Measurements from ENCODE around the gene METTL13. TPM values are rescaled to one million over a fixed set of nuclear protein-coding genes. Genes with fewer than 3 reads are reported as not detected.

The METTL13 gene
- total RNA-seq, 1 experiment from 2014 or later = 41.9 TPM

DNA sequence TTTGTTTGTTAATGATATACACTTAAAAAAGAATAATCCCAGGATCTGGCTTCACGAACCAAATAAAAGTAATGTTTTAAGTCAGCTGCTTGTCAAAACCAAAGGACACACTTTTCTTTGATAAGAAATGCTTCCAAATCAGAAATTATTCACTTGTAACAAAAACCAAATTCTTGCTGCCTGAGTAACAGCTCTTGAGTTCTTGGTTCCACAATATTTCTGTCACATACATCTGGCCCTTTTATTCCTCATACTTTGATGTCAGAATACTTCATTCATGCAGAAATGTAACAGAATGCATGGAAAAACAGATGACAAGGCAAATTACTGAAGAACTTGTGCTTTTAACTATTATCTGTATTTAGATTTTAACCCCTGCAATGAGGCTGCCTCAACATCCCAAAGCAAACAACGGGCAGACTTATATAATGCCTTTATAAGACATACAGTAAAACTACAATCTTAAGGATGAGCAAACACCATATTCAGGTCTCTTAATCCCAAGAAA is 41.0 kb upstream of the METTL13 start:
- H3K4me3 ChIP-seq (ENCODE audit: low read depth in 2 of 2, low read length in 2 of 2) = no peak overlapping the region; a peak in 1 of 4 replicates
- ChIA-PET CTCF (interaction anchor here (0.9 kb wide), 1 partner anchor 1667 kb away, joined by 3 read pairs; no protein-coding TSS in a partner anchor), POLR2A (no interaction called here)
- in situ Hi-C loops (cut with HindIII; ENCODE audit: low pct_unique_long_range_greater_than_20kb, low sequenced_read_pairs) (no loop called here), intact Hi-C loops (cut with micrococcal nuclease; ENCODE audit: unreplicated experiment) (no loop called here)
- no peaks in the 10 kb centered on the region for H3K9me3 ChIP-seq (ENCODE audit: control insufficient read depth, insufficient read depth, low read depth, low read length)
- no peak overlapping the region for H3K27ac ChIP-seq (ENCODE audit: low read length)
- H3K27me3 ChIP-seq (ENCODE audit: control insufficient read depth, insufficient read depth, low read length) = no peaks in the 10 kb centered on the region
- DNase-seq (ENCODE audit: low read depth, low spot score) = no peak
- no peak for ATAC-seq
- peaks cover 17% of the 10 kb centered on the region for H3K4me1 ChIP-seq (ENCODE audit: control insufficient read depth, insufficient read depth, low read length)
- no TSS peak for BruUV-seq (replicated peaks)
- TF ChIP-seq TCF7L2 (IDR thresholded peaks at IDR 0.05; ENCODE audit: low read depth, low read length) = no peak
- H3K36me3 ChIP-seq (ENCODE audit: control insufficient read depth, insufficient read depth, low read length) = no peaks in the 10 kb centered on the region; the same call in 1 of the 2 replicates

DNA sequence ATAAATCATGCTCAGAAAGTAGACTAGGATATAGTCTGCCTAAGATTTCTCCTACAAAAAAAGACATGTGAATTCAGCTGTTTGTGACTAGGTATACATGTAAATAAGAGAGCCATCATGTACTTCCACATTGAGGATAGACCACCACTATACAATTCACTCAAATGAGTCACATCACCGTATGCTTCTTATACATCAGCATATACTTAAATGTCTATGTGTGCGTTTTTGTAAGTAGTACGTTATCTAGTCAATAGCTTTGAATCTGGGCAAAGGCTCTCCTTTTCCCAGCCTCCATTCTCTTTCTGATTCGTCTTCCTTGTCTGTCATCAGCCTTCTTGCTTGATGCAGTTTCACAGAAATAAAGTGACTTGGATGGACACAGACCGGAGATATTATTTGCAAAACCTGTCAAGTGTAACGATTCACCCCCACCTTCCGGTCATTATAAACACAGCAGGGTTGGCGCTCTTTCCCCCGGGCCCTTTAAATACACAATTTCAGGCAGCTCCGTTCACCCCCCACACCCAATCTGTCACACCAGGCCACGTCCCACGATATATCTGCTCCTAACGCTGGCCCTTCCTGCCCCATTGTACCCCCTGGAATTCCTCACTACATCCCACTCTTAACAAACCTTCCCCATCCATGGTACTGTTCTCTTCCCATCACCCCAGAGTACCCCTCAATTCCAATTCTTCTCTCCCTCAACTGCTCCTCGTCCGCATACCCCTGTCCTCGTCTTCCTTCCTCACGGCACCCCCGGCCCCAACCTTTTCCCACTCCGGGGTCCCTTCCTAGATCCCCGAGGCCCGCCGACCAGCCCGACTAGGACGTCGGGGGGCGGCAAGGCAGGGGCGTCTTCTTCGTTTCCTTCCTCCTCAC is 40.2 kb upstream of the METTL13 start:
- CTCF ChIA-PET = interaction anchor here (0.9 kb wide), 1 partner anchor 1668 kb away, joined by 3 read pairs; no protein-coding TSS in a partner anchor
- TSS peak; percentile 84 for BruUV-seq (replicated peaks)
- Histone ChIP-seq H3K36me3 (ENCODE audit: control insufficient read depth, insufficient read depth, low read length) (no peaks in the 10 kb centered on the region; the same call in 1 of the 2 replicates), H3K27me3 (ENCODE audit: control insufficient read depth, insufficient read depth, low read length) (no peaks in the 10 kb centered on the region), H3K4me1 (ENCODE audit: control insufficient read depth, insufficient read depth, low read length) (peaks cover 17% of the 10 kb centered on the region), H3K27ac (ENCODE audit: low read length) (peak overlapping the region; percentile 85), H3K9me3 (ENCODE audit: control insufficient read depth, insufficient read depth, low read depth, low read length) (no peaks in the 10 kb centered on the region), H3K4me3 (ENCODE audit: low read depth in 2 of 2, low read length in 2 of 2) (peak overlapping the region; percentile 91 to 96)
- POLR2A ChIA-PET = no interaction called here
- DNase-seq (ENCODE audit: low read depth, low spot score) (no peak), ATAC-seq (peak; percentile 22; the same call in 1 of the 2 replicates)
- in situ Hi-C loops (cut with HindIII; ENCODE audit: low pct_unique_long_range_greater_than_20kb, low sequenced_read_pairs) (no loop called here), intact Hi-C loops (cut with micrococcal nuclease; ENCODE audit: unreplicated experiment) (no loop called here)
- TF ChIP-seq TCF7L2 (IDR thresholded peaks at IDR 0.05; ENCODE audit: low read depth, low read length) = no peak
- TF ChIP-seq, protein P1, sequence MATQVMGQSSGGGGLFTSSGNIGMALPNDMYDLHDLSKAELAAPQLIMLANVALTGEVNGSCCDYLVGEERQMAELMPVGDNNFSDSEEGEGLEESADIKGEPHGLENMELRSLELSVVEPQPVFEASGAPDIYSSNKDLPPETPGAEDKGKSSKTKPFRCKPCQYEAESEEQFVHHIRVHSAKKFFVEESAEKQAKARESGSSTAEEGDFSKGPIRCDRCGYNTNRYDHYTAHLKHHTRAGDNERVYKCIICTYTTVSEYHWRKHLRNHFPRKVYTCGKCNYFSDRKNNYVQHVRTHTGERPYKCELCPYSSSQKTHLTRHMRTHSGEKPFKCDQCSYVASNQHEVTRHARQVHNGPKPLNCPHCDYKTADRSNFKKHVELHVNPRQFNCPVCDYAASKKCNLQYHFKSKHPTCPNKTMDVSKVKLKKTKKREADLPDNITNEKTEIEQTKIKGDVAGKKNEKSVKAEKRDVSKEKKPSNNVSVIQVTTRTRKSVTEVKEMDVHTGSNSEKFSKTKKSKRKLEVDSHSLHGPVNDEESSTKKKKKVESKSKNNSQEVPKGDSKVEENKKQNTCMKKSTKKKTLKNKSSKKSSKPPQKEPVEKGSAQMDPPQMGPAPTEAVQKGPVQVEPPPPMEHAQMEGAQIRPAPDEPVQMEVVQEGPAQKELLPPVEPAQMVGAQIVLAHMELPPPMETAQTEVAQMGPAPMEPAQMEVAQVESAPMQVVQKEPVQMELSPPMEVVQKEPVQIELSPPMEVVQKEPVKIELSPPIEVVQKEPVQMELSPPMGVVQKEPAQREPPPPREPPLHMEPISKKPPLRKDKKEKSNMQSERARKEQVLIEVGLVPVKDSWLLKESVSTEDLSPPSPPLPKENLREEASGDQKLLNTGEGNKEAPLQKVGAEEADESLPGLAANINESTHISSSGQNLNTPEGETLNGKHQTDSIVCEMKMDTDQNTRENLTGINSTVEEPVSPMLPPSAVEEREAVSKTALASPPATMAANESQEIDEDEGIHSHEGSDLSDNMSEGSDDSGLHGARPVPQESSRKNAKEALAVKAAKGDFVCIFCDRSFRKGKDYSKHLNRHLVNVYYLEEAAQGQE (IDR thresholded peaks at IDR 0.05; ENCODE audit: insufficient read depth in 1 of 2, low read depth in 2 of 2, low read length in 1 of 2) = no peak
- no peak for TF ChIP-seq POLR2AphosphoS5 (IDR thresholded peaks at IDR 0.05; ENCODE audit: low read depth, low read length)
- TF ChIP-seq, protein P2, sequence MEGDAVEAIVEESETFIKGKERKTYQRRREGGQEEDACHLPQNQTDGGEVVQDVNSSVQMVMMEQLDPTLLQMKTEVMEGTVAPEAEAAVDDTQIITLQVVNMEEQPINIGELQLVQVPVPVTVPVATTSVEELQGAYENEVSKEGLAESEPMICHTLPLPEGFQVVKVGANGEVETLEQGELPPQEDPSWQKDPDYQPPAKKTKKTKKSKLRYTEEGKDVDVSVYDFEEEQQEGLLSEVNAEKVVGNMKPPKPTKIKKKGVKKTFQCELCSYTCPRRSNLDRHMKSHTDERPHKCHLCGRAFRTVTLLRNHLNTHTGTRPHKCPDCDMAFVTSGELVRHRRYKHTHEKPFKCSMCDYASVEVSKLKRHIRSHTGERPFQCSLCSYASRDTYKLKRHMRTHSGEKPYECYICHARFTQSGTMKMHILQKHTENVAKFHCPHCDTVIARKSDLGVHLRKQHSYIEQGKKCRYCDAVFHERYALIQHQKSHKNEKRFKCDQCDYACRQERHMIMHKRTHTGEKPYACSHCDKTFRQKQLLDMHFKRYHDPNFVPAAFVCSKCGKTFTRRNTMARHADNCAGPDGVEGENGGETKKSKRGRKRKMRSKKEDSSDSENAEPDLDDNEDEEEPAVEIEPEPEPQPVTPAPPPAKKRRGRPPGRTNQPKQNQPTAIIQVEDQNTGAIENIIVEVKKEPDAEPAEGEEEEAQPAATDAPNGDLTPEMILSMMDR (IDR thresholded peaks at IDR 0.05) = no peak
- no peak for TF ChIP-seq SIN3A (IDR thresholded peaks at IDR 0.05; ENCODE audit: borderline replicate concordance, insufficient read depth, low read depth, low read length)

Measured in Panc1 (cell line).